ENCODE measurements around the gene DHX58.
A peak's percentile ranks its signal among the peaks of the same experiment; 100 is the strongest.

The DHX58 gene

GRCh38 chr17:42107597-42108576 lies 4.6 kb downstream of the DHX58 start:
- Histone ChIP-seq H3K79me2 (ENCODE audit: low read length) (no peaks in the 10 kb centered on the region), H4K20me1 (ENCODE audit: insufficient read depth, low read length) (no peaks in the 10 kb centered on the region), H3K9ac (ENCODE audit: low read length) (no peak overlapping the region), H3K36me3 (replicated peaks; ENCODE audit: insufficient read depth, low read length) (no peaks in the 10 kb centered on the region), H3K27me3 (replicated peaks; ENCODE audit: insufficient read depth, low read length) (no peaks in the 10 kb centered on the region), H3K4me2 (ENCODE audit: low read depth, low read length) (peak overlapping the region; percentile 65; the same call in 1 of the 2 replicates), H2AFZ (ENCODE audit: low read length) (peak overlapping the region; percentile 58), H3K4me1 (ENCODE audit: low read length) (peaks cover 18% of the 10 kb centered on the region), H3K9me2 (replicated peaks; ENCODE audit: insufficient read depth, low read length) (no peaks in the 10 kb centered on the region), H3K4me3 (ENCODE audit: low read length) (no peak overlapping the region), H3K9me3 (replicated peaks; ENCODE audit: insufficient read depth, low read length) (no peaks in the 10 kb centered on the region), H3K27ac (ENCODE audit: low read length) (no peak overlapping the region), H3F3A (ENCODE audit: insufficient read depth, low read length) (peaks cover 12% of the 10 kb centered on the region)
- DNase-seq, result peak; percentile 82
- TF ChIP-seq, protein P1, sequence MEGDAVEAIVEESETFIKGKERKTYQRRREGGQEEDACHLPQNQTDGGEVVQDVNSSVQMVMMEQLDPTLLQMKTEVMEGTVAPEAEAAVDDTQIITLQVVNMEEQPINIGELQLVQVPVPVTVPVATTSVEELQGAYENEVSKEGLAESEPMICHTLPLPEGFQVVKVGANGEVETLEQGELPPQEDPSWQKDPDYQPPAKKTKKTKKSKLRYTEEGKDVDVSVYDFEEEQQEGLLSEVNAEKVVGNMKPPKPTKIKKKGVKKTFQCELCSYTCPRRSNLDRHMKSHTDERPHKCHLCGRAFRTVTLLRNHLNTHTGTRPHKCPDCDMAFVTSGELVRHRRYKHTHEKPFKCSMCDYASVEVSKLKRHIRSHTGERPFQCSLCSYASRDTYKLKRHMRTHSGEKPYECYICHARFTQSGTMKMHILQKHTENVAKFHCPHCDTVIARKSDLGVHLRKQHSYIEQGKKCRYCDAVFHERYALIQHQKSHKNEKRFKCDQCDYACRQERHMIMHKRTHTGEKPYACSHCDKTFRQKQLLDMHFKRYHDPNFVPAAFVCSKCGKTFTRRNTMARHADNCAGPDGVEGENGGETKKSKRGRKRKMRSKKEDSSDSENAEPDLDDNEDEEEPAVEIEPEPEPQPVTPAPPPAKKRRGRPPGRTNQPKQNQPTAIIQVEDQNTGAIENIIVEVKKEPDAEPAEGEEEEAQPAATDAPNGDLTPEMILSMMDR (IDR thresholded peaks at IDR 0.05; ENCODE audit: low read length), result no peak
- TF ChIP-seq EZH2 (optimal IDR thresholded peaks at IDR 0.05; ENCODE audit: low read depth, low read length), result no peak
- TF ChIP-seq EZH2phosphoT487 (IDR thresholded peaks at IDR 0.05; ENCODE audit: low read length), result no peak

DNA sequence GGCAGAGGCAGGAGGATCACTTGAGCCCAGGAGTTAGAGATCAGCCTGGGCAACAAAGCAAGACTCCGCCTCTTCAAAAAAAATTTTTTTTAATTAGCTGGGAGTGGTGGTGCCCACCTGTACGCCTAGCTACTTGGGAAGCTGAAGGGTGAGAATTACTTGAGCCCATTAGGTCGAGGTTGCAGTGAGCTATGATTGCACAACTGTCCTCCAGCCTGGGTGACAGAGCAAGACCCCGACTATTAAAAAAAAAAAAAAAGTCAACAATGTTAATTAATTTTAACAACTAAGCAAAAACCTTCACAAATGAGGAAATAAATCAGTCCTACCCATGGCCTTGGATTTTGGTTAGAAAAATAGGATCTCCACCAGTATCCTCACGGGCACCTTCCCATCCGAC lies 5.4 kb downstream of the DHX58 start:
- Histone ChIP-seq H3K9me2 (replicated peaks; ENCODE audit: insufficient read depth, low read length) (no peaks in the 10 kb centered on the region), H3K9ac (ENCODE audit: low read length) (no peak overlapping the region), H3K4me1 (ENCODE audit: low read length) (peaks cover 13% of the 10 kb centered on the region), H3K4me3 (ENCODE audit: low read length) (no peak overlapping the region), H4K20me1 (ENCODE audit: insufficient read depth, low read length) (no peaks in the 10 kb centered on the region), H3K27ac (ENCODE audit: low read length) (no peak overlapping the region), H3K79me2 (ENCODE audit: low read length) (no peaks in the 10 kb centered on the region), H3K4me2 (ENCODE audit: low read depth, low read length) (peak overlapping the region; percentile 65; the same call in 1 of the 2 replicates), H3K27me3 (replicated peaks; ENCODE audit: insufficient read depth, low read length) (no peaks in the 10 kb centered on the region), H3K36me3 (replicated peaks; ENCODE audit: insufficient read depth, low read length) (no peaks in the 10 kb centered on the region), H3F3A (ENCODE audit: insufficient read depth, low read length) (peaks cover 6% of the 10 kb centered on the region; the same call in 1 of the 2 replicates), H3K9me3 (replicated peaks; ENCODE audit: insufficient read depth, low read length) (no peaks in the 10 kb centered on the region), H2AFZ (ENCODE audit: low read length) (no peak overlapping the region)
- TF ChIP-seq, protein P1 (IDR thresholded peaks at IDR 0.05; ENCODE audit: low read length), result no peak
- TF ChIP-seq EZH2 (optimal IDR thresholded peaks at IDR 0.05; ENCODE audit: low read depth, low read length), result no peak
- TF ChIP-seq EZH2phosphoT487 (IDR thresholded peaks at IDR 0.05; ENCODE audit: low read length), result no peak
- DNase-seq, result no peak

GRCh38 chr17:42106009-42106408 lies 6.5 kb downstream of the DHX58 start:
- H2AFZ ChIP-seq (ENCODE audit: low read length), result no peak overlapping the region

More at GRCh38 chr17:42106009-42106408, 6.5 kb downstream of the DHX58 start:
- Histone ChIP-seq H3K27ac (ENCODE audit: low read length) (no peak overlapping the region), H3K9me2 (replicated peaks; ENCODE audit: insufficient read depth, low read length) (no peaks in the 10 kb centered on the region), H3K4me3 (ENCODE audit: low read length) (no peak overlapping the region), H3K9ac (ENCODE audit: low read length) (no peak overlapping the region), H3K4me1 (ENCODE audit: low read length) (0 out of 2 replicates have a peak, but pooled peaks cover 3% of the 10 kb centered on the region), H3K9me3 (replicated peaks; ENCODE audit: insufficient read depth, low read length) (no peaks in the 10 kb centered on the region), H3F3A (ENCODE audit: insufficient read depth, low read length) (no peaks in the 10 kb centered on the region), H3K4me2 (ENCODE audit: low read depth, low read length) (no peak overlapping the region), H4K20me1 (ENCODE audit: insufficient read depth, low read length) (no peaks in the 10 kb centered on the region), H3K79me2 (ENCODE audit: low read length) (no peaks in the 10 kb centered on the region), H3K27me3 (replicated peaks; ENCODE audit: insufficient read depth, low read length) (no peaks in the 10 kb centered on the region), H3K36me3 (replicated peaks; ENCODE audit: insufficient read depth, low read length) (no peaks in the 10 kb centered on the region)
- no peak for DNase-seq
- no peak for TF ChIP-seq EZH2phosphoT487 (IDR thresholded peaks at IDR 0.05; ENCODE audit: low read length)
- TF ChIP-seq EZH2 (optimal IDR thresholded peaks at IDR 0.05; ENCODE audit: low read depth, low read length), result no peak
- TF ChIP-seq, protein P1 (IDR thresholded peaks at IDR 0.05; ENCODE audit: low read length), result no peak
